OCI-LY1 (cell line): ENCODE results near the gene EML6.

ENCODE experiments used
- H2AFZ ChIP-seq: fragments of 200-600 bp; sonication (generic), shearing (Covaris generic); 2 replicates; pipeline ENCODE4 v1.6.0; 2014; ENCODE audit warnings: antibody characterized with exemption, mild to moderate bottlenecking, low read length
- H3F3A ChIP-seq: fragments of 200-600 bp; sonication (generic), shearing (Covaris generic); 2 replicates; pipeline ENCODE4 v1.6.0; 2014; ENCODE audit warnings: mild to moderate bottlenecking, antibody characterized with exemption, low read length, moderate library complexity; ENCODE audit not compliant: insufficient read depth
- H3K27ac ChIP-seq: fragments of 200-600 bp; sonication (generic); 2 replicates; pipeline ENCODE4 v1.5.1; 2014; ENCODE audit warnings: low read length, mixed run types, mild to moderate bottlenecking, low read depth; ENCODE audit not compliant: poor library complexity, severe bottlenecking
- H3K27me3 ChIP-seq: fragments of 200-600 bp; sonication (generic); 2 replicates; pipeline ENCODE4 v1.6.0; 2014; ENCODE audit warnings: antibody characterized with exemption, mild to moderate bottlenecking, low read length, moderate library complexity; ENCODE audit not compliant: insufficient read depth
- H3K36me3 ChIP-seq: fragments of 200-600 bp; sonication (generic); 2 replicates; pipeline ENCODE4 v1.6.1; 2014; ENCODE audit warnings: mild to moderate bottlenecking, antibody characterized with exemption, low read length, moderate library complexity, mixed read lengths; ENCODE audit not compliant: insufficient read depth
- H3K4me1 ChIP-seq: fragments of 200-600 bp; sonication (generic); 2 replicates; pipeline ENCODE4 v1.5.1; 2014; ENCODE audit warnings: mild to moderate bottlenecking, low read length, moderate library complexity; ENCODE audit not compliant: insufficient read depth, severe bottlenecking
- H3K4me2 ChIP-seq: fragments of 200-600 bp; sonication (generic), shearing (Covaris generic); 2 replicates; pipeline ENCODE4 v1.6.1; 2014; ENCODE audit warnings: low read length
- H3K4me3 ChIP-seq: fragments of 200-600 bp; sonication (generic); 2 replicates; pipeline ENCODE4 v1.5.1; 2014; ENCODE audit warnings: low read length, low read depth, mild to moderate bottlenecking, mixed read lengths; ENCODE audit not compliant: poor library complexity, severe bottlenecking
- H3K79me2 ChIP-seq: fragments of 200-600 bp; shearing (Covaris generic); 2 replicates; pipeline ENCODE4 v1.6.1; 2016; ENCODE audit warnings: mixed run types, low read length, mixed read lengths; ENCODE audit not compliant: insufficient read depth
- H3K9ac ChIP-seq: fragments of 200-600 bp; sonication (generic), shearing (Covaris generic); 2 replicates; pipeline ENCODE4 v1.6.1; 2014; ENCODE audit warnings: mild to moderate bottlenecking, low read length, mixed read lengths
- H3K9me2 ChIP-seq: fragments of 200-600 bp; sonication (generic), shearing (Covaris generic); 2 replicates; pipeline ENCODE4 v1.6.1; 2014; ENCODE audit warnings: low read depth, mild to moderate bottlenecking, low read length, mixed read lengths
- H3K9me3 ChIP-seq: fragments of 200-600 bp; shearing (Covaris generic); 2 replicates; pipeline ENCODE4 v1.6.1; 2014; ENCODE audit warnings: low read length, mixed read lengths
- H4K20me1 ChIP-seq: fragments of 200-600 bp; sonication (generic), shearing (Covaris generic); 2 replicates; pipeline ENCODE4 v1.6.0; 2016; ENCODE audit warnings: mild to moderate bottlenecking, low read length; ENCODE audit not compliant: insufficient read depth
- CTCF ChIP-seq: fragments of 200-600 bp; sonication (generic), shearing (Covaris generic); IDR thresholded peaks from 2 replicates; pipeline ENCODE4 v1.5.1; 2017; ENCODE audit warnings: mild to moderate bottlenecking, antibody characterized with exemption, low read length, moderate library complexity, mixed read lengths
- EZH2 ChIP-seq: fragments of 200-600 bp; sonication (generic), shearing (Covaris generic); IDR thresholded peaks from 2 replicates; pipeline ENCODE4 v1.8.0; 2017; ENCODE audit warnings: borderline replicate concordance, mixed run types, mild to moderate bottlenecking, antibody characterized with exemption, low read length, moderate library complexity, mixed read lengths

Gene EML6

DNA sequence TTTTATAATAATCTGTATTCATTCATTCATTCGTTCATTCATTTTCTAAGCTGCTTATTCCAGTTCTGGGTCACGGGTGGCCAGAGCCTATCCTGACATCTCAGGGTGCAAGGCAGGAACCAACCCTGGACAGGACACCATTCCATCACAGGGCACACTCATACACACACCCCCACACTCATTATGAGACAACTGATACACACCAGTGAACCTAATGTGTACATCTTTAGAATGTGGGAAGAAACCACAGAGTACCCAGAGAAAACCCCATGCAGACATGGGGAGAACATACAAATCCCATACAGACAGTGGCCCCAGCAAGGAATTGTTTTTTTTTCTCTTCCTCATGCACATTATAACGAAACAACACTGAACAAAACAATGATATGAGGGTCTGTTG, 272.1 kb downstream of the EML6 start:
- Histone ChIP-seq H3F3A (no peaks in the 10 kb centered on the region; the same call in 1 of the 2 replicates), H3K9me3 (no peaks in the 10 kb centered on the region), H3K9ac (no peak overlapping the region), H3K79me2 (peaks cover 94% of the 10 kb centered on the region), H3K9me2 (no peaks in the 10 kb centered on the region), H4K20me1 (no peaks in the 10 kb centered on the region), H3K27me3 (no peaks in the 10 kb centered on the region), H2AFZ (no peak overlapping the region), H3K4me3 (no peak overlapping the region), H3K36me3 (0 out of 2 replicates have a peak, but pooled peaks cover 3% of the 10 kb centered on the region), H3K27ac (no peak overlapping the region), H3K4me2 (no peak overlapping the region), H3K4me1 (peaks cover 40% of the 10 kb centered on the region)
- no peak for TF ChIP-seq CTCF
- TF ChIP-seq EZH2, result no peak

DNA sequence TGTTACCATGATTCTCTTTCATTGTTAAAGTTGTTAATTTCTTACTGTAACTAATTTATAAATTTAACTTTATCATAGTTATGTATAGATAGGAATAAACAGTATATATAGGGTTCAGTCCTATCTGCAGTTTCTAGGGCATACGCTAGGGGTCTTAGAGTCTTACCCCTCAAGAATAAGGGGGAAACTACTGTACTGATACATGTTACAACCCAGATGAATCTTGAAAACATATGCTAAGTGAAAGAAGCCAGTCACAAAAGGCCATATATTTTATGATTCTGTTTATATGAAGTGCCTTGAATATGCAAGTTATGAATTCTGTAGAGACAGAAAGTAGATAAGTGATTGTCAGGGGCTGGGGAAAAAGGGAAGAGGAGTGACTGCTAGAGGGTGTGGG, 274.4 kb downstream of the EML6 start:
- Histone ChIP-seq H3K4me2 (no peak overlapping the region), H3K27ac (peak overlapping the region; percentile 86), H4K20me1 (no peaks in the 10 kb centered on the region), H3K9me3 (no peaks in the 10 kb centered on the region), H3K79me2 (peaks cover 93% of the 10 kb centered on the region), H3K9me2 (no peaks in the 10 kb centered on the region), H3F3A (peaks cover 3% of the 10 kb centered on the region; the same call in 1 of the 2 replicates), H3K36me3 (0 out of 2 replicates have a peak, but pooled peaks cover 3% of the 10 kb centered on the region), H3K9ac (no peak overlapping the region; the same call in 1 of the 2 replicates), H2AFZ (no peak overlapping the region), H3K4me3 (no peak overlapping the region), H3K4me1 (peaks cover 58% of the 10 kb centered on the region), H3K27me3 (no peaks in the 10 kb centered on the region)
- TF ChIP-seq CTCF, result peak; percentile 44
- TF ChIP-seq EZH2, result no peak

DNA sequence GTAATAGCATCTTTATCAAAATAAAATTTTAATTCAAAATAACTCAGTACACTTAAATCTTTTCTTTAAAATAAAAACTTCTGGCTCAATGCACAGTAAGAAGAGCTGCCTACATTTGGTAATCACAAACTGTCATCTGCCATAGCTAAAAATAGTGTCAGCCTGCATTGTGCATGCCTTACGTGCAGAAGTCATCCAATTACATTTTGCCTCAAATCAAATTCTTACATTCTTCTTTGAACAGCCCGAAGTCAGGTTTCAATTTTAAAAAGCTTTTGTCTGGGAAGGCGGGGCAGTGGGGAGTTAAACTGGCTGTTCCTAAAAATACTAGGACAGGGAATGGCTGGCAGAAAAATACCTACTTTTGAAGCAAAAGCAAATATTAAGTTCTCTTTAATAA, 275.7 kb downstream of the EML6 start:
- no peaks in the 10 kb centered on the region for H3K27me3 ChIP-seq
- TF ChIP-seq EZH2 (no peak), CTCF (no peak)
- H3K9me3 ChIP-seq, result no peaks in the 10 kb centered on the region
- H3K9ac ChIP-seq, result peak overlapping the region; percentile 51; the same call in 1 of the 2 replicates
- H3K27ac ChIP-seq, result peak overlapping the region; percentile 86
- no peaks in the 10 kb centered on the region for H4K20me1 ChIP-seq
- peaks cover 3% of the 10 kb centered on the region; the same call in 1 of the 2 replicates for H3F3A ChIP-seq
- H3K36me3 ChIP-seq, result 0 out of 2 replicates have a peak, but pooled peaks cover 3% of the 10 kb centered on the region
- peaks cover 82% of the 10 kb centered on the region for H3K79me2 ChIP-seq
- peaks cover 64% of the 10 kb centered on the region for H3K4me1 ChIP-seq
- H3K9me2 ChIP-seq, result no peaks in the 10 kb centered on the region
- no peak overlapping the region for H2AFZ ChIP-seq
- peak overlapping the region; percentile 82 for H3K4me2 ChIP-seq
- peak overlapping the region; percentile 52 for H3K4me3 ChIP-seq
